Measurements from ENCODE around the gene PDGFD.

The PDGFD gene

GRCh38 chr11:104092744-104093143 is 71.2 kb downstream of the PDGFD start:
- no peak for DNase-seq

GRCh38 chr11:104091281-104092096 is 72.5 kb downstream of the PDGFD start:
- DNase-seq = peak; percentile 40

- DNase-seq = peak; percentile 68
Observed at GRCh38 chr11:104090767-104091166, 73.2 kb downstream of the PDGFD start.

- DNase-seq = no peak
Observed at GRCh38 chr11:104089481-104089880, 74.5 kb downstream of the PDGFD start.

- DNase-seq = no peak
Observed at GRCh38 chr11:104086621-104087020, 77.3 kb downstream of the PDGFD start.

- DNase-seq = no peak
Observed at GRCh38 chr11:104078995-104079394, 85.0 kb downstream of the PDGFD start.

GRCh38 chr11:104078245-104078644 is 85.7 kb downstream of the PDGFD start:
- no peak for DNase-seq

- no peak for DNase-seq
Observed at GRCh38 chr11:104076455-104076854, 87.5 kb downstream of the PDGFD start.

- no peak for DNase-seq
Observed at GRCh38 chr11:104075706-104076105, 88.2 kb downstream of the PDGFD start.

- no peak for DNase-seq
Observed at GRCh38 chr11:104075091-104075490, 88.9 kb downstream of the PDGFD start.

GRCh38 chr11:104073950-104074705 is 89.8 kb downstream of the PDGFD start:
- DNase-seq = no peak

GRCh38 chr11:104067534-104067933 is 96.4 kb downstream of the PDGFD start:
- no peak for DNase-seq

GRCh38 chr11:104064034-104064630 is 99.8 kb downstream of the PDGFD start:
- DNase-seq = no peak

GRCh38 chr11:104061853-104062521 is 102.0 kb downstream of the PDGFD start:
- peak; percentile 24 for DNase-seq

GRCh38 chr11:104060820-104061219 is 103.1 kb downstream of the PDGFD start:
- DNase-seq = no peak

GRCh38 chr11:104060004-104060794 is 103.7 kb downstream of the PDGFD start:
- no peak for DNase-seq

- DNase-seq = no peak
Observed at GRCh38 chr11:104058680-104059079, 105.3 kb downstream of the PDGFD start.

- DNase-seq = no peak
Observed at GRCh38 chr11:104057908-104058307, 106.0 kb downstream of the PDGFD start.

- no peak for DNase-seq
Observed at GRCh38 chr11:104055596-104055995, 108.4 kb downstream of the PDGFD start.

- DNase-seq = no peak
Observed at GRCh38 chr11:104054911-104055529, 108.9 kb downstream of the PDGFD start.

- no peak for DNase-seq
Observed at GRCh38 chr11:104053743-104054478, 110.0 kb downstream of the PDGFD start.
